HG03575 (cell line): ENCODE results near the gene EEF1A1.
"Not testable (repeated sequence)": the region's sequence is repeated elsewhere in the genome, so short reads cannot be mapped to it uniquely, and the experiment has no call there.

Experiments
- ATAC-seq: cut with Tn5 transposase; IDR thresholded peaks from one replicate; pipeline ENCODE4 v1.9.1; 2021; ENCODE audit not compliant: unreplicated experiment, insufficient number of reproducible peaks, low FRiP score; ENCODE audit errors: extremely low read depth

The EEF1A1 gene

GRCh38 chr6:73542481-73542880 lies 21.6 kb upstream of the EEF1A1 start:
- not testable (repeated sequence) for ATAC-seq

GRCh38 chr6:73538116-73538779 lies 17.4 kb upstream of the EEF1A1 start:
- no peak for ATAC-seq

- ATAC-seq: no peak
Measured at GRCh38 chr6:73537677-73538076, 16.8 kb upstream of the EEF1A1 start.

- no peak for ATAC-seq
Measured at GRCh38 chr6:73534628-73535027, 13.8 kb upstream of the EEF1A1 start.

GRCh38 chr6:73532293-73532692 lies 11.5 kb upstream of the EEF1A1 start:
- ATAC-seq: no peak

GRCh38 chr6:73528897-73529296 lies 8.1 kb upstream of the EEF1A1 start:
- ATAC-seq: no peak

GRCh38 chr6:73525546-73526330 lies 4.9 kb upstream of the EEF1A1 start:
- ATAC-seq: no peak

GRCh38 chr6:73523434-73524123 lies 2.7 kb upstream of the EEF1A1 start:
- no peak for ATAC-seq

GRCh38 chr6:73521351-73521985 lies 636 bp upstream of the EEF1A1 start:
- peak; percentile 4 for ATAC-seq

- ATAC-seq: no peak
Measured at GRCh38 chr6:73519926-73520687, 725 bp downstream of the EEF1A1 start.

GRCh38 chr6:73518982-73519881 lies 1.6 kb downstream of the EEF1A1 start:
- not testable (repeated sequence) for ATAC-seq

GRCh38 chr6:73518100-73518981 lies 2.5 kb downstream of the EEF1A1 start:
- not testable (repeated sequence) for ATAC-seq

- no peak for ATAC-seq
Measured at GRCh38 chr6:73516514-73517489, 4.0 kb downstream of the EEF1A1 start.

GRCh38 chr6:73515204-73515655 lies 5.6 kb downstream of the EEF1A1 start:
- no peak for ATAC-seq

- no peak for ATAC-seq
Measured at GRCh38 chr6:73514746-73515110, 6.1 kb downstream of the EEF1A1 start.

GRCh38 chr6:73513496-73513854 lies 7.4 kb downstream of the EEF1A1 start:
- no peak for ATAC-seq
